GM12878 (cell line): ENCODE measurements around the gene SRBD1. TPM values are rescaled to one million over a fixed set of nuclear protein-coding genes. Genes with fewer than 3 reads are reported as not detected.

Source experiments
- ATAC-seq: fragments of 200-7000 bp; cut with Tn5 transposase; 3 replicates; pipeline ENCODE4 v1.9.1; 2020; ENCODE audit warnings: mild to moderate bottlenecking, moderate library complexity
- BruUV-seq: library from RNA; stranded (reverse); fragments of 400-500 nt; replicated peaks from 2 replicates; lab custom pipeline; 2021; lab: Mats Ljungman, UMichigan
- CTCF ChIA-PET: fragments of 300-600 bp; sonication (Branson Sonifier 250); formaldehyde crosslinking; extraction: SDS; loops from one replicate; lab custom pipeline; 2021; ENCODE audit warnings: inconsistent platforms; lab: Yijun Ruan, JAX
- POLR2A ChIA-PET: fragments of 350-600 bp; formaldehyde crosslinking; extraction: SDS; loops from one replicate; lab custom pipeline; 2021; ENCODE audit warnings: inconsistent platforms; lab: Charles Lee
- RAD21 ChIA-PET: fragments of 300-600 bp; sonication (Branson Sonifier 250); formaldehyde crosslinking; loops from one replicate; lab custom pipeline; 2023; ENCODE audit warnings: antibody characterized with exemption; ENCODE audit not compliant: unreplicated experiment; lab: Charles Lee
- SMC1A ChIA-PET: fragments of 300-600 bp; sonication (Branson Sonifier 250); formaldehyde crosslinking; loops from one replicate; lab custom pipeline; 2023; ENCODE audit not compliant: unreplicated experiment, uncharacterized antibody; lab: Charles Lee
- DNase-seq: peaks from one replicate; pipeline ENCODE4 v3.0.0-alpha.2; 2011; ENCODE audit warnings: low read depth, low spot score
- FAIRE-seq: peaks from 3 replicates; lab custom pipeline; 2011; peaks lifted over from hg19 to GRCh38; lab: Jason Lieb, UNC
- H2AFZ ChIP-seq: 2 replicates; pipeline ENCODE4 v1.6.0; 2011; ENCODE audit warnings: low read depth, low read length, control low read depth; ENCODE audit not compliant: control insufficient read depth
- H3K27ac ChIP-seq: 2 replicates; pipeline ENCODE4 v1.5.1; 2011; ENCODE audit warnings: control low read depth; ENCODE audit not compliant: control insufficient read depth, insufficient read depth
- H3K27me3 ChIP-seq, 2 experiments: replicated peaks in 1 of 2; 2 replicates each; pipeline versions ENCODE4 v1.6.0 to v1.6.1; 2011; ENCODE audit warnings: low read length in 1 of 2; ENCODE audit not compliant: control insufficient read depth in 2 of 2, insufficient read depth in 2 of 2
- H3K36me3 ChIP-seq, 2 experiments: 2 replicates each; pipeline ENCODE4 v1.5.1; 2011; ENCODE audit warnings: low read length in 1 of 2; ENCODE audit not compliant: control insufficient read depth in 2 of 2, insufficient read depth in 2 of 2
- H3K4me1 ChIP-seq: 2 replicates; pipeline ENCODE4 v1.6.1; 2011; ENCODE audit warnings: mild to moderate bottlenecking, low read length, moderate library complexity, mixed read lengths; ENCODE audit not compliant: control insufficient read depth, insufficient read depth
- H3K4me2 ChIP-seq: 2 replicates; pipeline ENCODE4 v1.6.0; 2011; ENCODE audit warnings: control low read depth; ENCODE audit not compliant: control insufficient read depth, insufficient read depth
- H3K4me3 ChIP-seq: fragments of 200-600 bp; sonication (generic); 2 replicates; pipeline ENCODE4 v1.5.1; 2016
- H3K79me2 ChIP-seq: 2 replicates; pipeline ENCODE4 v1.6.0; 2011; ENCODE audit warnings: low read length; ENCODE audit not compliant: control insufficient read depth, insufficient read depth
- H3K9ac ChIP-seq: 2 replicates; pipeline ENCODE4 v1.8.0; 2011; ENCODE audit warnings: low read length, control low read depth, mixed read lengths; ENCODE audit not compliant: control insufficient read depth, insufficient read depth
- H3K9me3 ChIP-seq: replicated peaks from 3 replicates; pipeline ENCODE4 v1.5.1; 2011; ENCODE audit warnings: mild to moderate bottlenecking, low read length; ENCODE audit not compliant: control insufficient read depth, insufficient read depth
- H4K20me1 ChIP-seq: 2 replicates; pipeline ENCODE4 v1.6.0; 2011; ENCODE audit not compliant: control insufficient read depth, insufficient read depth
- ATF7 ChIP-seq: fragments of 450-650 bp; IDR thresholded peaks from 2 replicates; pipeline ENCODE4 v1.6.1; 2016; ENCODE audit warnings: low read depth, mild to moderate bottlenecking
- BHLHE40 ChIP-seq, 2 experiments: fragments of 450-650 bp in 1 of 2; IDR thresholded peaks; 2 replicates each; pipeline ENCODE4 v1.6.1; 2011 to 2017; ENCODE audit warnings: low read depth in 2 of 2, borderline replicate concordance in 1 of 2, improper control_type of control experiment in 1 of 2, low read length in 1 of 2, mild to moderate bottlenecking in 1 of 2
- E2F4 ChIP-seq: IDR thresholded peaks from 2 replicates; pipeline ENCODE4 v1.6.1; 2012; ENCODE audit warnings: low read depth, low read length, improper control_type of control experiment
- ESRRA ChIP-seq: IDR thresholded peaks from 2 replicates; pipeline ENCODE4 v1.6.1; 2012; ENCODE audit warnings: mild to moderate bottlenecking, low read length, improper control_type of control experiment
- FOXK2 ChIP-seq: fragments of 450-650 bp; IDR thresholded peaks from 2 replicates; pipeline ENCODE4 v1.6.1; 2017; ENCODE audit warnings: mild to moderate bottlenecking, moderate library complexity
- JUNB ChIP-seq: IDR thresholded peaks from 2 replicates; pipeline ENCODE4 v1.6.1; 2016; ENCODE audit warnings: antibody characterized with exemption, mild to moderate bottlenecking
- NFIC ChIP-seq: IDR thresholded peaks from 2 replicates; pipeline ENCODE4 v1.6.1; 2012; ENCODE audit warnings: low read depth, mild to moderate bottlenecking, inconsistent platforms, low read length, moderate library complexity
- NFYA ChIP-seq: IDR thresholded peaks from 2 replicates; pipeline ENCODE4 v1.6.1; 2011; ENCODE audit warnings: low read depth, mild to moderate bottlenecking, low read length, improper control_type of control experiment, borderline replicate concordance
- POU2F2 ChIP-seq: IDR thresholded peaks from 3 replicates; pipeline ENCODE4 v1.6.1; 2011; ENCODE audit warnings: low read depth, mild to moderate bottlenecking, low read length, borderline replicate concordance
- SUZ12 ChIP-seq: fragments of 200-600 bp; sonication (generic); IDR thresholded peaks from one replicate; pipeline ENCODE4 v1.6.1; 2018; ENCODE audit warnings: antibody characterized with exemption, mild to moderate bottlenecking; ENCODE audit not compliant: unreplicated experiment
- ZNF24 ChIP-seq: fragments of 450-650 bp; IDR thresholded peaks from 2 replicates; pipeline ENCODE4 v1.6.1; 2017; ENCODE audit warnings: antibody characterized with exemption, mild to moderate bottlenecking
- ZNF384 ChIP-seq: IDR thresholded peaks from 2 replicates; pipeline ENCODE4 v1.6.1; 2012; ENCODE audit warnings: low read depth, mild to moderate bottlenecking, low read length, improper control_type of control experiment, borderline replicate concordance
- WGBS: methylation state at CpG from one replicate; pipeline ENCODE4 v1.1.6; 2016; ENCODE audit warnings: low lambda C conversion rate; ENCODE audit not compliant: insufficient replicate concordance, insufficient coverage; ENCODE audit errors: missing lambda C conversion rate; 5-methylcytosine and 5-hydroxymethylcytosine counted together
- in situ Hi-C: fragments of 300-500 bp; cut with MboI; formaldehyde crosslinking; loops from 9 replicates; pipeline ENCODE4 v1.14.3; 2018; ENCODE audit warnings: mixed read lengths
- intact Hi-C: fragments of 100-400 bp; cut with micrococcal nuclease; formaldehyde crosslinking; loops from one replicate; pipeline ENCODE4 v1.14.2; 2022; ENCODE audit not compliant: unreplicated experiment
- polyA plus RNA-seq, 11 experiments: library from polyadenylated mRNA; depleted of rRNA in 4 of 11; unstranded in 6 of 11; stranded (reverse) in 5 of 11; fragments of >200 nt; fragmentation: Nextera tagmentation in 4 of 11; fragmentation: Illumina TruSeq in 1 of 11; extraction: Ambion mirVana in 4 of 11; extraction: Trizol in 1 of 11; gene quantifications; 1 replicate in 1 of 11; 2 replicates in 10 of 11; pipeline versions ENCODE4 v1.2.1 to v1.2.3, GENCODE V29; 2011 to 2016; ENCODE audit warnings: inconsistent platforms in 2 of 11, missing spikeins in 2 of 11, low read depth in 1 of 11
- total RNA-seq, 4 experiments: library from RNA; depleted of rRNA in 3 of 4; stranded (reverse); fragments of >200 nt in 3 of 4; fragmentation: Illumina TruSeq in 1 of 4; extraction: Trizol in 1 of 4; gene quantifications; 2 replicates each; pipeline versions ENCODE4 v1.2.1 to v1.2.3, GENCODE V29; 2013 to 2021

SRBD1 gene
- total and polyA plus RNA-seq, 10 of the 15 experiments (the other 5 are each of a cell fraction or from before 2014, with no cell fraction given), result 9.7 to 33.1 (median 20.1) TPM

GRCh38 chr2:45468279-45468678, 142.8 kb downstream of the SRBD1 start:
- 96% methylated on average over 4 of the region's 4 CpGs for WGBS
- H3K27me3 ChIP-seq, result no peaks in the 10 kb centered on the region
- ChIA-PET POLR2A (no interaction called here), SMC1A (interaction anchor here (0.8 to 2.1 kb wide), 2 partner anchors 15 to 26 kb away, joined by 3 to 7 read pairs; no protein-coding TSS in a partner anchor), RAD21 (interaction anchor here (0.8 kb wide), 1 partner anchor 487 kb away, joined by 4 read pairs; no protein-coding TSS in a partner anchor), CTCF (interaction anchor here (1.2 to 1.6 kb wide), 3 partner anchors 10 to 25 kb away, joined by 3 to 5 read pairs (median 3); no protein-coding TSS in a partner anchor)
- in situ Hi-C loops (no loop called here), intact Hi-C loops (no loop called here)
- H3K4me2 ChIP-seq, result no peak overlapping the region
- peaks cover 17% of the 10 kb centered on the region for H3K4me1 ChIP-seq
- ATAC-seq (no peak), FAIRE-seq (no peak), DNase-seq (no peak)
- no peaks in the 10 kb centered on the region for H4K20me1 ChIP-seq
- no peak overlapping the region for H3K9ac ChIP-seq
- H3K79me2 ChIP-seq, result no peaks in the 10 kb centered on the region
- no peak overlapping the region for H3K4me3 ChIP-seq
- H3K9me3 ChIP-seq, result no peaks in the 10 kb centered on the region; the same call in 2 of the 3 replicates
- H2AFZ ChIP-seq, result no peak overlapping the region
- no TSS peak for BruUV-seq
- TF ChIP-seq NFIC, result no peak
- TF ChIP-seq ATF7, result no peak
- TF ChIP-seq E2F4, result no peak
- TF ChIP-seq NFYA, result no peak
- no peak for TF ChIP-seq FOXK2
- no peak for TF ChIP-seq POU2F2
- TF ChIP-seq SUZ12, result no peak
- TF ChIP-seq ZNF384, result no peak
- no peak for TF ChIP-seq ESRRA
- TF ChIP-seq ZNF24, result no peak
- no peak for TF ChIP-seq BHLHE40 (IDR thresholded peaks at IDR 0.05; ENCODE audit: borderline replicate concordance in 1 of 2, low read depth in 2 of 2, low read length in 1 of 2)
- TF ChIP-seq JUNB, result no peak
- H3K27ac ChIP-seq, result no peak overlapping the region
- no peaks in the 10 kb centered on the region for H3K36me3 ChIP-seq
